Endothelial cell of umbilical vein (primary cell): ENCODE results near the gene GPR37L1.

Source experiments
- EZH2 ChIP-seq: IDR thresholded peaks from 2 replicates; pipeline ENCODE4 v1.6.1; 2012; ENCODE audit warnings: borderline replicate concordance, low read depth, mild to moderate bottlenecking, moderate library complexity, low read length, inconsistent platforms; ENCODE audit not compliant: severe bottlenecking
- POLR2A ChIP-seq: IDR thresholded peaks from 2 replicates; pipeline ENCODE4 v1.6.1; 2012; ENCODE audit warnings: low read depth, mild to moderate bottlenecking, control low read depth, low read length

DNA sequence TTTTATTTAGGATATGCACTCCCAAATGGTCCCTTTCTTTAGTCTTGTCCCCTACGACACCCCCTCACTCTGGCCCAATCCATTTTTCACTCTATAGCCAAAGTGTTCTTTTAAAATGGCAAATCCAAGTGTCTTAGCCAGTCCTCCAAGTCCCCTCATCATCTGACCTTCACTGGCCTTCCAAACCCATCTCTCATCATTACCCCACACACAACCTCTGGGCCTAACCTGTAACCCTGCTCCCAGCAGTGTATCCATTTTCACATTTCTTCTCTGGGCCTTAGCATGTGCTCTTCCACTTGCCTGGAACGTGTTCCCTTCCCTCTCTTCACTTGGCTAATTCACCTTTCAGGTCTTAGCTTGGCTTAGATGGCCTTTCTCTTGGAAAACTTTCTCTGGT, 28.3 kb downstream of the GPR37L1 start:
- TF ChIP-seq POLR2A = no peak
- TF ChIP-seq EZH2 = no peak
